ENCODE measurements around the gene SSRP1. TPM values are rescaled to one million over a fixed set of nuclear protein-coding genes. Genes with fewer than 3 reads are reported as not detected.

The SSRP1 gene
- total and polyA plus RNA-seq, 9 of the 15 experiments (the other 6 are each of a cell fraction or from before 2014, with no cell fraction given), result 91.1 to 416 (median 245) TPM

GRCh38 chr11:57311109-57311936 lies 24.4 kb downstream of the SSRP1 start:
- peaks cover 4% of the 10 kb centered on the region; the same call in 2 of the 3 replicates for H3K79me2 ChIP-seq (ENCODE audit: control insufficient read depth, insufficient read depth, low read length)
- H3K9me1 ChIP-seq (ENCODE audit: control insufficient read depth, insufficient read depth, low read length), result peaks cover 7% of the 10 kb centered on the region
- peaks cover 21% of the 10 kb centered on the region for H4K20me1 ChIP-seq (replicated peaks; ENCODE audit: control insufficient read depth, insufficient read depth, low read length)
- ChIA-PET POLR2A (interaction anchor here (0.5 to 5.0 kb wide), 15 partner anchors 8 to 839 kb away, joined by 3 to 68 read pairs (median 3); partner anchors contain the start of genes P2RX3, TIMM10 and TNKS1BP1), CTCF (ENCODE audit: low intra/inter-chr PET ratio) (no interaction called here)
- peaks cover 22 to 49% of the 10 kb centered on the region in 2 experiments for H3K4me1 ChIP-seq (replicated peaks in 1 of 2; ENCODE audit: control insufficient read depth in 2 of 2, insufficient read depth in 2 of 2, low read length in 2 of 2)
- in situ Hi-C loops (cut with MboI), result no loop called here
- ATAC-seq (peak; percentile 96), FAIRE-seq (peak; percentile 89), DNase-seq (ENCODE audit: extremely low read depth in 1 of 4, low spot score in 3 of 4) (peak; percentile 93 to 96 (median 95))
- peak overlapping the region; percentile 37 for H3K4me3 ChIP-seq
- BruUV-seq (replicated peaks), result no TSS peak
- H3K27ac ChIP-seq (ENCODE audit: extremely low read depth, low read depth, low read length), result peak overlapping the region; percentile 51
- intact Hi-C loops (cut with micrococcal nuclease), result loop anchor here (1.0 kb wide), 1 partner anchor 11 kb away; no protein-coding TSS in a partner anchor
- peaks cover 73% of the 10 kb centered on the region for H3K36me3 ChIP-seq (ENCODE audit: control insufficient read depth, insufficient read depth, low read length)
- 8% methylated on average over 23 of the region's 31 CpGs for WGBS (ENCODE audit: insufficient coverage, low coverage, missing lambda C conversion rate)
- peak overlapping the region; percentile 51 for H3K4me2 ChIP-seq (ENCODE audit: insufficient read depth, low read length)
- no peaks in the 10 kb centered on the region for H3K9me3 ChIP-seq (replicated peaks; ENCODE audit: control insufficient read depth, insufficient read depth, low read depth, low read length)
- peak overlapping the region; percentile 45 to 70 for H3K9ac ChIP-seq (ENCODE audit: insufficient read depth in 1 of 2, low read depth in 2 of 2, low read length in 2 of 2)
- 0 out of 2 replicates have a peak overlapping the region, but pooled peaks have one; percentile 10 for H2AFZ ChIP-seq (ENCODE audit: low read depth, low read length)
- no peaks in the 10 kb centered on the region for H3K27me3 ChIP-seq (ENCODE audit: control insufficient read depth in 2 of 2, insufficient read depth in 2 of 2, low read length in 2 of 2)
- TF ChIP-seq HDAC1 (IDR thresholded peaks at IDR 0.05) (peak in 1 of 2 experiments; percentile 54; a peak in 1 of 4 replicates), ZNF764 (CRISPR knock-in tag; IDR thresholded peaks at IDR 0.05; ENCODE audit: low read depth) (no peak), ZNF143 (CRISPR knock-in tag; IDR thresholded peaks at IDR 0.05) (no peak), PCBP2 (IDR thresholded peaks at IDR 0.05; ENCODE audit: low read depth, low read length, poor library complexity, severe bottlenecking) (no peak), POLR2AphosphoS2 (IDR thresholded peaks at IDR 0.05; ENCODE audit: low read length) (peak; percentile 79; the same call in 1 of the 2 replicates), CCNT2 (IDR thresholded peaks at IDR 0.05; ENCODE audit: borderline replicate concordance, extremely low read depth, insufficient read length, low read depth, low read length) (peak; percentile 58), POLR2G (IDR thresholded peaks at IDR 0.05; ENCODE audit: low read depth, low read length) (peak; percentile 74), POLR2B (IDR thresholded peaks at IDR 0.05; ENCODE audit: low read depth, partially characterized antibody) (peak; percentile 40), SIN3A (IDR thresholded peaks at IDR 0.05; ENCODE audit: borderline replicate concordance in 2 of 2, control insufficient read depth in 1 of 2, low read depth in 2 of 2, low read length in 2 of 2) (peak in 1 of 2 experiments; percentile 48; a peak in 1 of 4 replicates), PATZ1 (CRISPR knock-in tag; IDR thresholded peaks at IDR 0.05; ENCODE audit: borderline replicate concordance) (no peak), MCM7 (IDR thresholded peaks at IDR 0.05) (no peak), EGR1 (conservative IDR thresholded peaks at IDR 0.05) (peak; percentile 71), SMARCA4 (IDR thresholded peaks at IDR 0.05) (0 out of 2 replicates have a peak, but pooled peaks have one; percentile 15), POLR2A (conservative IDR thresholded peaks at IDR 0.05) (peak; percentile 37; the same call in 1 of the 2 replicates), ZBTB7A (IDR thresholded peaks at IDR 0.05; ENCODE audit: borderline replicate concordance, control insufficient read depth, low read depth, low read length) (peak; percentile 50; the same call in 1 of the 2 replicates), HLTF (IDR thresholded peaks at IDR 0.05) (no peak), FOSL1 (tag; conservative IDR thresholded peaks at IDR 0.05) (peak; percentile 89), CBFA2T3 (IDR thresholded peaks at IDR 0.05) (0 out of 2 replicates have a peak, but pooled peaks have one; percentile 10), ZNF263 (CRISPR knock-in tag; IDR thresholded peaks at IDR 0.05; ENCODE audit: borderline replicate concordance) (peak; percentile 76), DPF2 (IDR thresholded peaks at IDR 0.05) (peak; percentile 27; the same call in 1 of the 2 replicates)

Data from K562 (cell line).